ENCODE data around the gene TRAF3IP1.

Gene TRAF3IP1

GRCh38 chr2:238418196-238418998 is 98.1 kb downstream of the TRAF3IP1 start:
- H3K4me1 ChIP-seq (ENCODE audit: control insufficient read depth, insufficient read depth, low read length): no peaks in the 10 kb centered on the region
- no peaks in the 10 kb centered on the region for H3K36me3 ChIP-seq (ENCODE audit: control insufficient read depth, insufficient read depth, low read length)
- no peak overlapping the region for H3K27ac ChIP-seq (ENCODE audit: low read depth, low read length)
- H3K4me3 ChIP-seq (ENCODE audit: low read length): no peak overlapping the region
- H3K27me3 ChIP-seq (ENCODE audit: control insufficient read depth, insufficient read depth, low read length): no peaks in the 10 kb centered on the region
- H3K9ac ChIP-seq (ENCODE audit: low read length): no peak overlapping the region

DNA sequence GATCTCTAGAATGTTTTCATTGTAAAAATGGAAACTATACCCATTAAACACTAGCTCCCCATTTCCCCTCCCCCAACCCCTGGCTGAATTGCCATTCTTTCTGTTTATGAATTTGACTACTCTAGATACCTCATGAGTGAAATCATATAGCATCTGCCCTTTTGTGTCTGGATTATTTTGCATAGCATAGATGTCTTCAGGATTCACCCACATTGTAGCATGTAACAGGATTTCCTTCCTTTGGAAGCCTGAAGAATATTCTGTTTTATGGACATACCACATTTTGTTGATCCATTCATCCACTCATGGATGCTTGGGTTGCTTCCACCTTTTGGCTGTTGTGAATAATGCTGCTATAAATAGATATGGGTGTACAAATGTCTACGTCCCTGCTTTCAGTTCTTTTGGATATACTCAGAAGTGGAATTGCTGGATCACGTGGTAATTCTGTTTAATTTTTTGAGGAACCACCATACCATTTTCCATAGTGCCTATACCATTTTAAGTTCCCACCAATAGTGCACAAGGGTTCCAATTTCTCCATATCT is 98.8 kb downstream of the TRAF3IP1 start:
- H3K27me3 ChIP-seq (ENCODE audit: control insufficient read depth, insufficient read depth, low read length): no peaks in the 10 kb centered on the region
- no peak overlapping the region for H3K27ac ChIP-seq (ENCODE audit: low read depth, low read length)
- no peak overlapping the region for H3K9ac ChIP-seq (ENCODE audit: low read length)
- H3K4me3 ChIP-seq (ENCODE audit: low read length): no peak overlapping the region
- H3K36me3 ChIP-seq (ENCODE audit: control insufficient read depth, insufficient read depth, low read length): no peaks in the 10 kb centered on the region
- H3K4me1 ChIP-seq (ENCODE audit: control insufficient read depth, insufficient read depth, low read length): no peaks in the 10 kb centered on the region

DNA sequence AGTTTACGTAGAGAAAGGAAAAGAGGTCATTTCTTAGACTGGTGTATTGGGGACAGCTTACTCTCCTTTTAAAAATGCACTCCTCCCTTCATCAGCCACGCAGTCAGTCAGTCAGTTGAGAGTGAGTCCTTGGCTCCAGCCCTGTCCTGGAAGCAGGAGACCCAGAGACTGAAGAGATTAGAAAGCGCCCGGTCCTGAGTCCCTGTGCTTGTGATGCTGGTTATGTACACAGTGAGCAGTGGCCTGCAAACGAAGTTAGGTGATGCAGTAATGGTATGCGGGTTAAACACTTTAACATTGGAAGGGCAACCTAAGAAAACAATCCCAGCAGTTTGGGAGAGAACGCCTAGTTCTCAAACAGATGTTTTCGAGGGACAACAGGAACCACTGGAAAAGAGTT is 100.1 kb downstream of the TRAF3IP1 start:
- Histone ChIP-seq H3K27me3 (ENCODE audit: control insufficient read depth, insufficient read depth, low read length) (no peaks in the 10 kb centered on the region), H3K27ac (ENCODE audit: low read depth, low read length) (no peak overlapping the region), H3K4me3 (ENCODE audit: low read length) (no peak overlapping the region), H3K36me3 (ENCODE audit: control insufficient read depth, insufficient read depth, low read length) (no peaks in the 10 kb centered on the region), H3K9ac (ENCODE audit: low read length) (no peak overlapping the region), H3K4me1 (ENCODE audit: control insufficient read depth, insufficient read depth, low read length) (no peaks in the 10 kb centered on the region)

- no peak overlapping the region for H3K9ac ChIP-seq (ENCODE audit: low read length)
- no peak overlapping the region for H3K27ac ChIP-seq (ENCODE audit: low read depth, low read length)
- H3K36me3 ChIP-seq (ENCODE audit: control insufficient read depth, insufficient read depth, low read length): no peaks in the 10 kb centered on the region
- H3K4me1 ChIP-seq (ENCODE audit: control insufficient read depth, insufficient read depth, low read length): no peaks in the 10 kb centered on the region
- H3K4me3 ChIP-seq (ENCODE audit: low read length): no peak overlapping the region
- no peaks in the 10 kb centered on the region for H3K27me3 ChIP-seq (ENCODE audit: control insufficient read depth, insufficient read depth, low read length)
Measured at GRCh38 chr2:238420878-238421694, 100.8 kb downstream of the TRAF3IP1 start.

- no peak overlapping the region for H3K27ac ChIP-seq (ENCODE audit: low read depth, low read length)
- H3K27me3 ChIP-seq (ENCODE audit: control insufficient read depth, insufficient read depth, low read length): no peaks in the 10 kb centered on the region
- H3K36me3 ChIP-seq (ENCODE audit: control insufficient read depth, insufficient read depth, low read length): no peaks in the 10 kb centered on the region
- no peak overlapping the region for H3K4me3 ChIP-seq (ENCODE audit: low read length)
- H3K9ac ChIP-seq (ENCODE audit: low read length): no peak overlapping the region
- H3K4me1 ChIP-seq (ENCODE audit: control insufficient read depth, insufficient read depth, low read length): no peaks in the 10 kb centered on the region
Measured at GRCh38 chr2:238421695-238422035, 101.3 kb downstream of the TRAF3IP1 start.

- no peaks in the 10 kb centered on the region for H3K36me3 ChIP-seq (ENCODE audit: control insufficient read depth, insufficient read depth, low read length)
- H3K27ac ChIP-seq (ENCODE audit: low read depth, low read length): no peak overlapping the region
Measured at GRCh38 chr2:238422285-238422684, 102.0 kb downstream of the TRAF3IP1 start.

DNA sequence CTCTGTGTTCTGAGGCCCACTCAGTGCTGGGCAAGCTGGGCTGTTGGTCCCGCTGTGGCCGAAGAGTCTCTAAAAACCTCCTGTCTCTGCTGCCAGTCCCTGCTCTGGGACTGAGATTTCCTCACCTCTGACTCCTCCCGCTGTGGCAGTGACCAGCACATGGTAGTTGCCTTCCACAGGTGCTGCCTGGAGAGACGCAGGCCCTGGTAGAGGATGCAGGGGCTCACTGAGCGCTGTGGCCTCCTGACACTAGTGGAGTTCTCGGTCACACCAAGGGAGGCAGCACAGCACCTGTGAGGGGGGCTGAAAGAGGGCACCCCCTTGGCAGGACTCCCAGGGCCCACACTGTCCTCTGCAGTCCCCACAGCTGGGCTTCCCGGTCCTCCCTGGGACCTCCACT is 102.6 kb downstream of the TRAF3IP1 start:
- H3K4me3 ChIP-seq (ENCODE audit: low read length): no peak overlapping the region
- peaks cover 6% of the 10 kb centered on the region for H3K4me1 ChIP-seq (ENCODE audit: control insufficient read depth, insufficient read depth, low read length)
- no peak overlapping the region for H3K9ac ChIP-seq (ENCODE audit: low read length)
- H3K27me3 ChIP-seq (ENCODE audit: control insufficient read depth, insufficient read depth, low read length): no peaks in the 10 kb centered on the region
- no peaks in the 10 kb centered on the region for H3K36me3 ChIP-seq (ENCODE audit: control insufficient read depth, insufficient read depth, low read length)
- H3K27ac ChIP-seq (ENCODE audit: low read depth, low read length): no peak overlapping the region

More at GRCh38 chr2:238422285-238422684, 102.0 kb downstream of the TRAF3IP1 start:
- Histone ChIP-seq H3K4me1 (ENCODE audit: control insufficient read depth, insufficient read depth, low read length) (no peaks in the 10 kb centered on the region), H3K9ac (ENCODE audit: low read length) (no peak overlapping the region), H3K4me3 (ENCODE audit: low read length) (no peak overlapping the region), H3K27me3 (ENCODE audit: control insufficient read depth, insufficient read depth, low read length) (no peaks in the 10 kb centered on the region)

GRCh38 chr2:238423561-238424312 is 103.4 kb downstream of the TRAF3IP1 start:
- Histone ChIP-seq H3K27me3 (ENCODE audit: control insufficient read depth, insufficient read depth, low read length) (no peaks in the 10 kb centered on the region), H3K9ac (ENCODE audit: low read length) (no peak overlapping the region), H3K4me1 (ENCODE audit: control insufficient read depth, insufficient read depth, low read length) (peaks cover 6% of the 10 kb centered on the region), H3K27ac (ENCODE audit: low read depth, low read length) (no peak overlapping the region), H3K4me3 (ENCODE audit: low read length) (no peak overlapping the region), H3K36me3 (ENCODE audit: control insufficient read depth, insufficient read depth, low read length) (no peaks in the 10 kb centered on the region)

DNA sequence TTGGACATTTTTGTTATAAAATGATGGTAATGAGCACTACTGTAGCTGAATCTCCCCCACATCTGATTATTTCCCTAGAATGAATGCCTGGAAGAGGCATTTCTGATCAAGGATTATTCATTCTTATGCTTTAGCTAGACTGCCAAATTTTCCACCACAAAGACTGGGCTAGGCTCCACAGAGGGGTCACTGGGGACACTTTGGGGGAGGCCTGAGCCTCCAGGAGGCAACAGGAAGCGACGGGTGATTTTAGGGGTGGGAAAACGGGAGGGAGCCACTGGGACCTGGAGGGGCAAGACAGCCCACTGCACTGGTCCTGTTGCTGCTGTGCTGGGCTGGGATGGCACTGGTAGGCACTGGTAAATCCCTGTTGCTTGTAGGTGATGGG is 104.0 kb downstream of the TRAF3IP1 start:
- no peak overlapping the region for H3K9ac ChIP-seq (ENCODE audit: low read length)
- no peak overlapping the region for H3K4me3 ChIP-seq (ENCODE audit: low read length)
- H3K4me1 ChIP-seq (ENCODE audit: control insufficient read depth, insufficient read depth, low read length): peaks cover 6% of the 10 kb centered on the region
- H3K36me3 ChIP-seq (ENCODE audit: control insufficient read depth, insufficient read depth, low read length): no peaks in the 10 kb centered on the region
- no peak overlapping the region for H3K27ac ChIP-seq (ENCODE audit: low read depth, low read length)
- no peaks in the 10 kb centered on the region for H3K27me3 ChIP-seq (ENCODE audit: control insufficient read depth, insufficient read depth, low read length)

- Histone ChIP-seq H3K4me3 (ENCODE audit: low read length) (peak overlapping the region; percentile 71), H3K27ac (ENCODE audit: low read depth, low read length) (no peak overlapping the region), H3K27me3 (ENCODE audit: control insufficient read depth, insufficient read depth, low read length) (no peaks in the 10 kb centered on the region), H3K4me1 (ENCODE audit: control insufficient read depth, insufficient read depth, low read length) (peaks cover 6% of the 10 kb centered on the region), H3K9ac (ENCODE audit: low read length) (no peak overlapping the region), H3K36me3 (ENCODE audit: control insufficient read depth, insufficient read depth, low read length) (no peaks in the 10 kb centered on the region)
Measured at GRCh38 chr2:238425505-238425978, 105.2 kb downstream of the TRAF3IP1 start.

DNA sequence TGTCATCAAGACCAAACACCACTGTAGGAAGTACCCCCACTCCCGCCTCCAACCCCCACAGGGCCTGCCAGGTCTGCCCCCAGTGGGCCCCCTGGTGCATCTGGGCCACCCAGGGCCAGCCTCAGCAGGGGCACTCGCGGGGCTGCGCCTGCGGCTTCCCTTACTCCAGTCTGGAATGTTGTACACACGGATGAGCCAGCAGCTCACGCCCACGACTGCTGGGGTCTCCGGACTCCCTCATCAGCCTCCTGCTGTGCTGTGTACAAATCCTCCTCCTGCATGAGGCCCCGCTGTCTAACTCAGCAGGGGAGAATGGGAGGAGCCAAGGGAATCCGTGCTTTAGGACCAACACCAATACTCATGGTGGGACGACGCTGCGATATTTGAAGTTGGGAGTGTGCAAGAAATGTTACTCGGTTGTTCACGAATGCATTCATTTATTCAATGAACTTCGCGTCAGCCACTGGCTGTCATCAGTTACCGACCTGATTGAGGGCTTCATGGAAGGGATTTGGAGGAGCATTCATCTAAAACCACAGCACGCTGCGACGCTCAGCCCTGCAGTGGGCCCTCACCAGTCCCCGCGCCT is 105.8 kb downstream of the TRAF3IP1 start:
- Histone ChIP-seq H3K9ac (ENCODE audit: low read length) (peak overlapping the region; percentile 49), H3K36me3 (ENCODE audit: control insufficient read depth, insufficient read depth, low read length) (no peaks in the 10 kb centered on the region), H3K27ac (ENCODE audit: low read depth, low read length) (peak overlapping the region; percentile 90), H3K4me3 (ENCODE audit: low read length) (peak overlapping the region; percentile 71), H3K27me3 (ENCODE audit: control insufficient read depth, insufficient read depth, low read length) (no peaks in the 10 kb centered on the region), H3K4me1 (ENCODE audit: control insufficient read depth, insufficient read depth, low read length) (peaks cover 6% of the 10 kb centered on the region)
